RWPE2 (cell line): Measurements from ENCODE around the gene H6PD.

ENCODE experiments used
- ATAC-seq: fragments of 200-7000 bp; cut with Tn5 transposase; 3 replicates; pipeline ENCODE4 v1.9.1; 2021; ENCODE audit warnings: low read depth
- DNase-seq: peaks from one replicate; pipeline ENCODE4 v3.0.0-alpha.2; 2020; ENCODE audit warnings: low spot score
- H3K27ac ChIP-seq: fragments of 450-650 bp; 2 replicates; pipeline ENCODE4 v1.5.1; 2017; ENCODE audit warnings: mild to moderate bottlenecking; ENCODE audit not compliant: poor library complexity, severe bottlenecking
- H3K27me3 ChIP-seq: fragments of 250-450 bp; sonication (Bioruptor Pico); 2 replicates; pipeline ENCODE4 v1.5.1; 2021; ENCODE audit warnings: mild to moderate bottlenecking, moderate library complexity; ENCODE audit not compliant: insufficient read depth, poor library complexity, severe bottlenecking
- H3K36me3 ChIP-seq: fragments of 250-450 bp; sonication (Bioruptor Pico); 2 replicates; pipeline ENCODE4 v1.5.1; 2020; ENCODE audit warnings: low read depth, mild to moderate bottlenecking, moderate library complexity
- H3K4me1 ChIP-seq: fragments of 250-450 bp; sonication (Bioruptor Pico); 2 replicates; pipeline ENCODE4 v1.5.1; 2021; ENCODE audit warnings: mild to moderate bottlenecking, moderate library complexity; ENCODE audit not compliant: insufficient read depth, poor library complexity, severe bottlenecking
- H3K4me3 ChIP-seq: fragments of 250-450 bp; sonication (Bioruptor Pico); 2 replicates; pipeline ENCODE4 v1.5.1; 2021; ENCODE audit warnings: mild to moderate bottlenecking, moderate library complexity; ENCODE audit not compliant: severe bottlenecking
- H3K9me3 ChIP-seq: fragments of 250-450 bp; sonication (Bioruptor Pico); 2 replicates; pipeline ENCODE4 v1.5.1; 2021; ENCODE audit warnings: mild to moderate bottlenecking, moderate library complexity; ENCODE audit not compliant: severe bottlenecking
- CTCF ChIP-seq: fragments of 450-650 bp; IDR thresholded peaks from one replicate; pipeline ENCODE4 v1.5.1; 2017; ENCODE audit warnings: mild to moderate bottlenecking, moderate library complexity; ENCODE audit not compliant: poor library complexity, severe bottlenecking

Gene H6PD

GRCh38 chr1:9261496-9261895 lies 26.9 kb downstream of the H6PD start:
- ATAC-seq (no peak), DNase-seq (no peak)
- no peaks in the 10 kb centered on the region for H3K4me1 ChIP-seq
- H3K36me3 ChIP-seq: no peaks in the 10 kb centered on the region
- no peaks in the 10 kb centered on the region for H3K27me3 ChIP-seq
- H3K4me3 ChIP-seq: no peak overlapping the region
- peaks cover 7% of the 10 kb centered on the region for H3K9me3 ChIP-seq
- no peak overlapping the region for H3K27ac ChIP-seq
- TF ChIP-seq CTCF: no peak

GRCh38 chr1:9262096-9262986 lies 27.8 kb downstream of the H6PD start:
- H3K9me3 ChIP-seq: peaks cover 7% of the 10 kb centered on the region
- no peaks in the 10 kb centered on the region for H3K27me3 ChIP-seq
- no peak for DNase-seq
- no peak overlapping the region for H3K27ac ChIP-seq
- no peak for ATAC-seq
- TF ChIP-seq CTCF: no peak
- no peaks in the 10 kb centered on the region for H3K36me3 ChIP-seq
- H3K4me1 ChIP-seq: no peaks in the 10 kb centered on the region
- no peak overlapping the region for H3K4me3 ChIP-seq

GRCh38 chr1:9263276-9263855 lies 28.8 kb downstream of the H6PD start:
- Histone ChIP-seq H3K36me3 (no peaks in the 10 kb centered on the region), H3K4me3 (no peak overlapping the region), H3K27me3 (no peaks in the 10 kb centered on the region), H3K9me3 (peaks cover 7% of the 10 kb centered on the region), H3K27ac (no peak overlapping the region), H3K4me1 (no peaks in the 10 kb centered on the region)
- no peak for ATAC-seq
- no peak for DNase-seq
- no peak for TF ChIP-seq CTCF

GRCh38 chr1:9263984-9264872 lies 29.7 kb downstream of the H6PD start:
- no peaks in the 10 kb centered on the region for H3K27me3 ChIP-seq
- H3K4me1 ChIP-seq: no peaks in the 10 kb centered on the region
- H3K27ac ChIP-seq: no peak overlapping the region
- no peak overlapping the region for H3K4me3 ChIP-seq
- no peak for DNase-seq
- no peak for TF ChIP-seq CTCF
- H3K9me3 ChIP-seq: no peaks in the 10 kb centered on the region
- H3K36me3 ChIP-seq: no peaks in the 10 kb centered on the region
- ATAC-seq: no peak
